ENCODE measurements around the gene TRPC4AP.

TRPC4AP gene

DNA sequence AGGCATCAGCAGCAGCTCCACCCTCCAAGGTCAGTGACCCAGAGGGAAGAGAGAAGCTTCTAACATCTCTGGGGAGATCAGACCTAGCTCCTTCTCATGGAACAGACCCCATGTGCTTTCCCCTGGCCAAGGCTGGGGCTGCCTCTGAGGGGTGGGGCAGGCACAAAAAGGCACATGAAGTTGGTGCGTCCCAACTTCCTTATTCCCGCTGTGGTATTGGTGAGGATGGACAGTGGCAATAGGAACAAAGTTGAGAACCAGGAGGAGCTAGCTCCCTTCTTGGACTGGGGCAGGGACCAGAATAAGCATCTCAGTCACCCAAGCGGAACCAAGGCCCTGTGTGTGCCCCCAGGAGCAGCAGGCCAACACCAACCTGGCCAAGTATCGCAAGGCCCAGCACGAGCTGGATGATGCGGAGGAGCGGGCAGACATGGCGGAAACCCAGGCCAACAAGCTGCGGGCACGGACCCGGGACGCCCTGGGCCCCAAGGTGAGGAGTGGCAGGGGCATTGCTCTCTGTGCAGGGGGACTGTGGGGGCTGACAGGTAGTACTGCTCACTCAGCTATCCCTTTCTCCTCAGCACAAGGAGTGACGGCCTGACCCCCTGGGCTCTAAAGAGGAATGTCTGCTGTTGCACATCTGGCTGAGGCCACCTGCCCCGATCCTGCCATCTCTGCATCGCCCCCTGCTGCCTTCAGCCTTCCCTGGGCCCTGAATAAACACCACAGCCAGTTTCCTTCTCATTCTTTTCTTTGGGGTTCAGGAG lies 90.8 kb downstream of the TRPC4AP start:
- Histone ChIP-seq H3K79me2 (ENCODE audit: insufficient read depth, low read length) (no peaks in the 10 kb centered on the region), H3K36me3 (ENCODE audit: low read length) (no peaks in the 10 kb centered on the region), H3K4me3 (ENCODE audit: insufficient read depth, low read length, poor library complexity, severe bottlenecking) (no peak overlapping the region), H3K9me3 (ENCODE audit: insufficient read depth, low read length) (no peaks in the 10 kb centered on the region), H3K27me3 (ENCODE audit: low read length) (no peaks in the 10 kb centered on the region), H2AFZ (ENCODE audit: low read depth, low read length, severe bottlenecking) (no peak overlapping the region), H3K9ac (ENCODE audit: low read length) (no peak overlapping the region), H3F3A (ENCODE audit: insufficient read depth) (no peaks in the 10 kb centered on the region), H3K27ac (ENCODE audit: low read depth, low read length) (no peak overlapping the region), H4K20me1 (ENCODE audit: low read depth, low read length) (no peaks in the 10 kb centered on the region), H3K9me2 (replicated peaks; ENCODE audit: insufficient read depth, low read length) (no peaks in the 10 kb centered on the region), H3K4me2 (ENCODE audit: low read depth, low read length, poor library complexity, severe bottlenecking) (no peak overlapping the region)
- TF ChIP-seq EZH2phosphoT487 (conservative IDR thresholded peaks at IDR 0.05; ENCODE audit: low read length) = no peak
- TF ChIP-seq CTCF (IDR thresholded peaks at IDR 0.05; ENCODE audit: insufficient read depth, low read length, poor library complexity, severe bottlenecking) = peak; percentile 20

DNA sequence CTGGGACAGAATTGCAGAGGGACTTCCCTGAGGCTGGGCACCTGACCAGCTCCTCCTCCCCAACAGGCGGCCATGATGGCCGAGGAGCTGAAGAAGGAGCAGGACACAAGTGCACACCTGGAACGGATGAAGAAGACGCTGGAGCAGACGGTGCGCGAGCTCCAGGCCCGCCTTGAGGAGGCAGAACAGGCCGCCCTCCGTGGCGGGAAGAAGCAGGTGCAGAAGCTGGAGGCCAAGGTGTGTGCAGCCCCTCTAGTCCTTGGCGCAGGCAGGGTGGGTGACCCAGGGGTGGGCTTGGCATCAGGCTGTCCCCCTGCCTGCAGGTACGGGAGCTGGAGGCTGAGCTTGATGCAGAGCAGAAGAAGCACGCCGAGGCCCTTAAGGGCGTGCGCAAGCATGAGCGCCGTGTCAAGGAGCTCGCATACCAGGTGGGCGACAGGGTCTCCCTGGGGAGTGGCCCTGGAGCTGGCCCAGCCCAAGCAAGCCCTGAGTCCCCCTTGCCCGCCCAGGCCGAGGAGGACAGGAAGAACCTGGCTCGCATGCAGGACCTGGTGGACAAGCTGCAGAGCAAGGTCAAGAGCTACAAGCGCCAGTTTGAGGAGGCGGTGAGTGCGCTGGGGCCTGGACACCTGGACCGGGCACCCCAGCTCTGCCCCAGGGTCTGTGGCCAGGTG lies 91.5 kb downstream of the TRPC4AP start:
- Histone ChIP-seq H3K9me3 (ENCODE audit: insufficient read depth, low read length) (no peaks in the 10 kb centered on the region), H2AFZ (ENCODE audit: low read depth, low read length, severe bottlenecking) (no peak overlapping the region), H3K36me3 (ENCODE audit: low read length) (no peaks in the 10 kb centered on the region), H3K79me2 (ENCODE audit: insufficient read depth, low read length) (no peaks in the 10 kb centered on the region), H3K4me2 (ENCODE audit: low read depth, low read length, poor library complexity, severe bottlenecking) (no peak overlapping the region), H4K20me1 (ENCODE audit: low read depth, low read length) (no peaks in the 10 kb centered on the region), H3K9ac (ENCODE audit: low read length) (no peak overlapping the region), H3K9me2 (replicated peaks; ENCODE audit: insufficient read depth, low read length) (no peaks in the 10 kb centered on the region), H3K27me3 (ENCODE audit: low read length) (no peaks in the 10 kb centered on the region), H3F3A (ENCODE audit: insufficient read depth) (no peaks in the 10 kb centered on the region), H3K27ac (ENCODE audit: low read depth, low read length) (no peak overlapping the region), H3K4me3 (ENCODE audit: insufficient read depth, low read length, poor library complexity, severe bottlenecking) (no peak overlapping the region)
- no peak for TF ChIP-seq EZH2phosphoT487 (conservative IDR thresholded peaks at IDR 0.05; ENCODE audit: low read length)
- TF ChIP-seq CTCF (IDR thresholded peaks at IDR 0.05; ENCODE audit: insufficient read depth, low read length, poor library complexity, severe bottlenecking) = no peak

- Histone ChIP-seq H3K27me3 (ENCODE audit: low read length) (no peaks in the 10 kb centered on the region), H4K20me1 (ENCODE audit: low read depth, low read length) (no peaks in the 10 kb centered on the region), H3K9ac (ENCODE audit: low read length) (no peak overlapping the region), H3K4me3 (ENCODE audit: insufficient read depth, low read length, poor library complexity, severe bottlenecking) (no peak overlapping the region), H3K4me2 (ENCODE audit: low read depth, low read length, poor library complexity, severe bottlenecking) (no peak overlapping the region), H3K9me3 (ENCODE audit: insufficient read depth, low read length) (no peaks in the 10 kb centered on the region), H3K27ac (ENCODE audit: low read depth, low read length) (no peak overlapping the region), H3F3A (ENCODE audit: insufficient read depth) (no peaks in the 10 kb centered on the region), H2AFZ (ENCODE audit: low read depth, low read length, severe bottlenecking) (no peak overlapping the region), H3K36me3 (ENCODE audit: low read length) (no peaks in the 10 kb centered on the region), H3K79me2 (ENCODE audit: insufficient read depth, low read length) (no peaks in the 10 kb centered on the region), H3K9me2 (replicated peaks; ENCODE audit: insufficient read depth, low read length) (no peaks in the 10 kb centered on the region)
- TF ChIP-seq CTCF (IDR thresholded peaks at IDR 0.05; ENCODE audit: insufficient read depth, low read length, poor library complexity, severe bottlenecking) = no peak
- no peak for TF ChIP-seq EZH2phosphoT487 (conservative IDR thresholded peaks at IDR 0.05; ENCODE audit: low read length)
Observed at GRCh38 chr20:35000311-35000921, 92.2 kb downstream of the TRPC4AP start.

Measured in SU-DHL-6 (cell line).